HG02870 (cell line): ENCODE data around the gene PSMG2.
"Not testable (repeated sequence)": the region's sequence is repeated elsewhere in the genome, so short reads cannot be mapped to it uniquely, and the experiment has no call there.

ENCODE experiments used
- ATAC-seq: cut with Tn5 transposase; IDR thresholded peaks from one replicate; pipeline ENCODE4 v1.9.1; 2021; ENCODE audit warnings: mild to moderate bottlenecking, moderate library complexity; ENCODE audit not compliant: unreplicated experiment

The PSMG2 gene

GRCh38 chr18:12721495-12722275 lies 18.8 kb downstream of the PSMG2 start:
- no peak for ATAC-seq

GRCh38 chr18:12722731-12723130 lies 19.9 kb downstream of the PSMG2 start:
- ATAC-seq = no peak

- ATAC-seq = no peak
Measured at GRCh38 chr18:12726331-12726730, 23.5 kb downstream of the PSMG2 start.

GRCh38 chr18:12726774-12727550 lies 24.1 kb downstream of the PSMG2 start:
- no peak for ATAC-seq

- ATAC-seq = no peak
Measured at GRCh38 chr18:12737243-12737902, 34.5 kb downstream of the PSMG2 start.

DNA sequence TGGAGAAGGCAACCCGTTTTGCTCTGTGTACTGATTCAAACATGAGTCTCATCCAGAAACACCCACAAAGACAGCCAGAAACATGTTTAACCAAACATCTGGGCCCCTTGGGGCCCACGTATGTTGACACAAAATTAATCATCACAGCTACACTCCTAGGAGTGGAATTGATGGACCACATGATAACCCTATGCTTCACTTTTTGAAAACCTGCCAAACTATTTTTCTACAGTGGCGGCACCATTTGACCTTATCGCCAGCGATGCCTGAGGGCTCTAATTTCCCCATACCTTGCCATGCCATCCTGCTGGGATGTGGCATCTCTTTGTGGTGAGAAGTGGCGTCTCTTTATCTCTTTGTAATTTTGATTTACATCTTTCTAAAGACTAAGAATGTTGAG lies 38.5 kb downstream of the PSMG2 start:
- ATAC-seq = no peak

DNA sequence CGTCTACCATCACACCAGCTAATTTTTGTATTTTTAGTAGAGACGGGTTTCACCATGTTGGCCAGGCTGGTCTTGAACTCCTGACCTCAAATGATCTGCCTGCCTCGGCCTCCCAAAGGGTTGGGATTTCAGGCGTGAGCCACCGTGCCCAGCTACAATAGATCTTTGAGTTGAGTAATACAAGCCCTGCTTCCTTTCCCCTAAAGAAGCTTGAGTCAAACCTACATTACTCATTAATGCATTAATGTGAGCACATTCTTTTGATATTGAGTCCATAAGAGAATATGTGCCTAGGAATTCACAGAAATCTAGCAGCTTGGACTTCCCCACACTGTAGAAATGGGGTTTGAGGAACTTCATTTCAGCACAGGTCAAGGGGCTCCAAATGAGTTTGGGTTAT lies 39.6 kb downstream of the PSMG2 start:
- ATAC-seq = no peak

DNA sequence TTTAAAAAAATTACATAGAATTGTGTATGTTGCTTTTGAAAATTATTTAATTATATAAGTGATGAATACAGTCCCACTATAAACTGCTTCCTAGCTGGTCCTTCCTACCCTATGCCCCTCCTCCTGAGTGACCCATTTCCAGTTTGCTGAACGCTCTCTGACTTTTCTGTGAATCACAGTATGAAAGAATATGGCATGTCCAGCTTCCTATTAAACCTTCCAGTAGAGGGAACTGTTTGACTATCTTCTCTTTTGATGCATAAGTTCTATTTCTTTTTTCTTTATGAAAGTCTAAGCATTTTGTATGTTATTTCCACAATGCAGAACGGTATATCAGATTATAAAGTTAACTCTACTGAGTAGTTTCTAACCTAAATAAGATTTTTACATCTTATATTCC lies 41.3 kb downstream of the PSMG2 start:
- no peak for ATAC-seq

DNA sequence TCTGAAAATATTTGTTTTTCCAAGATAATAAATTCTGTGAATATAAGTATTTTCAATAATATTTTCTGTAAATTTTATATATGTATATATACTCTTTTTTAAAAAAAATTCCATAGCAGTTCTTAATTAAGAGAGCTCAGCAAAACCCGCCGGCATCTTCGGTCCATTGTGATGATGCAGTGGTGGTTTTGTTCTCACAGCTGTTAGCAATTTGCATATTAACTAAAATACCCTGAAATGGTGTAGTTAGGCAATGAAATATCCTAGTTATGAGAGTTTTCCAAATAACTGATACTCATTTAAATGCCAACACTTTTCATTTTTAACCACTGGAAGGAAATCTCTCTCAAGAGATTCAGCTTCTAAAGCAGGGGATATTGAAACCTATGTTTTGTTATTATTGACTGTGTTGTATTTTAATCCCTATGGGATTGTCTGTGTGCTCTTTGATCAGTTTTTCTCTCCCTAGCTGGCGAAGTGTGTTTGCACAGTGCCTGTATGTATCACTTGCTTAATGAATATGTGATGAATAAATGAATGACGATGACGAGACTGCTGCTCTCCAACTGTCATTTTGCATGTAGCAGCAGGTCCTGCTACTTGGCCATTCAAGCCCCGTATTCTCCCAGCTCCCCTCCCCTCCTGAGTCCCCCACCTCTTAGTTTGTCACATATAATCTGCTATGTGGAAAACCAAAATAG lies 42.4 kb downstream of the PSMG2 start:
- ATAC-seq = no peak

- ATAC-seq = no peak
Measured at GRCh38 chr18:12747530-12748315, 44.9 kb downstream of the PSMG2 start.

- no peak for ATAC-seq
Measured at GRCh38 chr18:12748671-12749070, 45.8 kb downstream of the PSMG2 start.

GRCh38 chr18:12749121-12749520 lies 46.3 kb downstream of the PSMG2 start:
- no peak for ATAC-seq

- no peak for ATAC-seq
Measured at GRCh38 chr18:12750076-12750714, 47.4 kb downstream of the PSMG2 start.

GRCh38 chr18:12750715-12751502 lies 48.1 kb downstream of the PSMG2 start:
- no peak for ATAC-seq

GRCh38 chr18:12751503-12751884 lies 48.7 kb downstream of the PSMG2 start:
- ATAC-seq = no peak

DNA sequence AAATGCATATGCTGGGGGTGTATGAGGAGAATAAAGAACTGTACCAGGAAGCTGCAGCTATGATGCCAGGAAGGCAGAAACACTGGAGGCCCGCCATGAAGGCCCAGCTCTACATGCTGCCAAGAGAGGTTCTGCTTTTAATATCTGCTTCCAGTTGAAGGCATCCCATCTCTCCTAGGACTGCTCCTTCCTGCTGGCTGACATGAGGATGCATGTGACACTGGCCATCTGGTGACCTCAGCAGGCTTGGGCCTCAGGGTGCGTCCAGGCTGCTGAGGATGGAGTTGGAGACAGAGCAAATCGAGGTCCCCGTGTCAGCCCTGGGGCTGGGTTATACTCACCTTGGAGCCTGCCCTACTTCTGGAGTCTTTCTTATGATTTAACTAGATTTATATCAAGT lies 49.0 kb downstream of the PSMG2 start:
- no peak for ATAC-seq

DNA sequence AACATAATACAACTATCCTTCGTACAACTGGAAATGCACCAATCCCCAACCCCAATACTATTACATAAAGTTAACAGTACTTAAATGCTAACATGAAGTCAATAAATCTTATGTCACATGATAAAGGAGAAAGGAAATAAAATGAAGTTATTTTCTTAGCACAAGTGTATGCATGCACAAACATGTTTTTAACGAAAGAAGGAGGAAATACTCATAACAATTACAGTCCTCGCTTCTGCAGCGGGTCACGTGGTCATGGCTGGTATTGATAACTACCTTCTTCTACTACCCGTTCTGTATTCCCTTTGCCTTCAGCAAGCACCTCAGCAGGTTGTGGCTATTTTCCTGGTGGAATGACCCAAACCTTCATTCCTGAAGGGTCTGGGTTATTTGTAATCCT lies 51.7 kb downstream of the PSMG2 start:
- ATAC-seq = no peak

DNA sequence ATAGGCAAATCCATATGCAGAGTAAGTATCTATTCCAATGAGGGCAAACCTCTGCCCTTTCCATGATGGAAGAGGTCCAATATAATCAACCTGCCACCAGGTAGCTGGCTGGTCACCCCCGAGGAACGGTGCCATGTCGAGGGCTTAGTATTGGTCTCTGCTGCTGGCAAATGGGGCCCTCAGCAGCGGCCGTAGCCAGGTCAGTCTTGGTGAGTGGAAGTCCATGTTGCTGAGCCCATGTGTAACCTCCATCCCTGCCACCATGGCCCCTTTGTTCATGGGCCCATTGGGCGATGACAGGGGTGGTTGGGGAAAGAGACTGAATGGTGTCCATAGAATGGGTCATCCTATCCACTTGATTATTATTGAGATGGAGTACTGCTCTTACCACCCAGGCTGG lies 52.8 kb downstream of the PSMG2 start:
- ATAC-seq = not testable (repeated sequence)

- not testable (repeated sequence) for ATAC-seq
Measured at GRCh38 chr18:12756619-12757239, 53.9 kb downstream of the PSMG2 start.
